Activated B cell treated with CpG ODN at 0.5 μM for 24 hours (primary cell): Measurements from ENCODE around the gene KLHL22. TPM values are rescaled to one million over a fixed set of nuclear protein-coding genes. Genes with fewer than 3 reads are reported as not detected.
"Not testable (repeated sequence)": the region's sequence is repeated elsewhere in the genome, so short reads cannot be mapped to it uniquely, and the experiment has no call there.

Source experiments
- ATAC-seq: fragments of 200-7000 bp; cut with Tn5 transposase; one replicate; pipeline ENCODE4 v1.10.0; 2021; ENCODE audit warnings: low read depth, mild to moderate bottlenecking, moderate library complexity
- CTCF ChIA-PET: fragments of 350-600 bp; sonication (Branson Sonifier 250); formaldehyde crosslinking; loops from one replicate; lab custom pipeline; 2021; ENCODE audit warnings: antibody characterized with exemption; lab: Charles Lee
- POLR2A ChIA-PET: fragments of 350-600 bp; sonication (Branson Sonifier 250); formaldehyde crosslinking; loops from one replicate; lab custom pipeline; 2021; ENCODE audit warnings: antibody characterized with exemption; lab: Charles Lee
- DNase-seq: peaks from one replicate; pipeline ENCODE4 v3.0.0; 2022
- H3K27ac Mint-ChIP-seq: one replicate; pipeline ENCODE4 v1.8.0; 2020; ENCODE audit warnings: mixed read lengths
- H3K27me3 Mint-ChIP-seq: one replicate; pipeline ENCODE4 v1.8.0; 2021; ENCODE audit warnings: mixed read lengths
- H3K36me3 Mint-ChIP-seq: one replicate; pipeline ENCODE4 v1.8.0; 2021; ENCODE audit warnings: low read depth, mixed read lengths
- H3K4me1 Mint-ChIP-seq: one replicate; pipeline ENCODE4 v1.8.0; 2021; ENCODE audit warnings: mixed read lengths
- H3K4me3 Mint-ChIP-seq: one replicate; pipeline ENCODE4 v1.8.0; 2020; ENCODE audit warnings: mild to moderate bottlenecking, mixed read lengths
- H3K9me3 Mint-ChIP-seq: one replicate; pipeline ENCODE4 v1.8.0; 2020; ENCODE audit warnings: mixed read lengths
- CTCF ChIP-seq: fragments of 200-600 bp; IDR thresholded peaks from one replicate; pipeline ENCODE4 v1.8.0; 2022; ENCODE audit warnings: antibody characterized with exemption, mild to moderate bottlenecking
- intact Hi-C: fragments of 100-400 bp; cut with micrococcal nuclease; formaldehyde crosslinking; loops from one replicate; pipeline ENCODE4 v1.15.1; 2024
- total RNA-seq: library from RNA; stranded (reverse); gene quantifications from 2 replicates; pipeline ENCODE4 v1.2.3, GENCODE V29; 2022

The KLHL22 gene
- total RNA-seq, 1 donor from 2014 or later: 26.1 TPM

GRCh38 chr22:20395181-20395906 lies 100.3 kb downstream of the KLHL22 start:
- ATAC-seq (no peak), DNase-seq (no peak)
- Mint-ChIP-seq H3K27ac (no peak overlapping the region), H3K9me3 (no peaks in the 10 kb centered on the region), H3K36me3 (peaks cover 7% of the 10 kb centered on the region), H3K27me3 (no peaks in the 10 kb centered on the region), H3K4me1 (peaks cover 33% of the 10 kb centered on the region), H3K4me3 (peak overlapping the region; percentile 92)
- ChIA-PET CTCF (interaction anchor here (1.1 to 1.4 kb wide), 2 partner anchors 23 to 169 kb away, joined by 3 read pairs; no protein-coding TSS in a partner anchor), POLR2A (no interaction called here)
- TF ChIP-seq CTCF: no peak
- intact Hi-C loops: loop anchor here (2.0 kb wide), 1 partner anchor 463 kb away; the partner anchor contains the start of genes PI4KA and SNAP29

- ChIA-PET CTCF (no interaction called here), POLR2A (interaction anchor here (0.6 to 1.2 kb wide), 5 partner anchors 10 to 1026 kb away, joined by 3 to 5 read pairs (median 4); partner anchors contain the start of genes KLHL22 and TRMT2A)
Observed at GRCh38 chr22:20393705-20394476, 101.7 kb downstream of the KLHL22 start, which contains the start of gene ZNF74. TSS of gene ZNF74 (plus strand) at chr22:20394151. CDS start at chr22:20394629, 478 bp downstream.

DNA sequence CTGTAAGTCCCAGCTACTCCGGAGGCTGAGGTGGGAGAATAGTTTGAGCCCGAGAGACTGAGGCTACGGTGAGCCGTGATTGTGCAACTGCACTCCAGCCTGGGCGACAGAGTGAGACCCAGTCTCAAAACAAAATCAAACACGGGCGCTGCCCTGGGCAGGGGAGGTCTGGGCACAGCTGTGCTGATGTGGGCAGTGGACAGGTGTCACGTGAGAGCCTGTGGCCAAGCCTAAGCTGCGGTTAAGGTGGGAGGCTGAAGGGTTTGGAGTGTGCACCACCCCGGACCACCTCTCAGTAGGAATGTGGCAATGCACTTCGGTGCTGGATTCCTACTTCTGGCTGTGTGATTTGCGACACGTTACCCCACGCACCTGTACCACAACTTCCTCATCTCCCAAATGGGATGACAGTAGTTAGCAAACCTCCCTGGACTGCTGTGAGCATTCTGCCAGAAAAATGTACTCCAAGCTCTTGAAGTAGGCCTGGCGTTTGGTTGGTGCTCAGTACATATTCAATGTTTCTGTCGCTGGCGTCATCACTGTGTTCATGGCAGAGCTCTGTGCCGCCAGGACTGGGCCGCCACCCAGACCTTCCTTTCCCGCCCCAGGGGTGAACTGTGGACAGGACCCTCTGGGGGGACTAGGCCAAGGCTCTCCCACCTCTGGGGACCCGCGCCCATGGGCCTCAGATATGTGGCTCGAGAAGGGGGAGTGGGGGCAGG lies 102.5 kb downstream of the KLHL22 start:
- H3K9me3 Mint-ChIP-seq: no peaks in the 10 kb centered on the region
- peak overlapping the region; percentile 92 for H3K4me3 Mint-ChIP-seq
- no peak for ATAC-seq
- intact Hi-C loops: no loop called here
- POLR2A ChIA-PET: interaction anchor here (0.6 to 1.2 kb wide), 5 partner anchors 9 to 276 kb away, joined by 3 to 5 read pairs (median 4); partner anchors contain the start of genes KLHL22 and TRMT2A
- H3K27ac Mint-ChIP-seq: peak overlapping the region; percentile 86
- peaks cover 33% of the 10 kb centered on the region for H3K4me1 Mint-ChIP-seq
- DNase-seq: no peak
- TF ChIP-seq CTCF: no peak
- no peaks in the 10 kb centered on the region for H3K27me3 Mint-ChIP-seq
- CTCF ChIA-PET: no interaction called here
- peaks cover 3% of the 10 kb centered on the region for H3K36me3 Mint-ChIP-seq

More at GRCh38 chr22:20393705-20394476, 101.7 kb downstream of the KLHL22 start, which contains the start of gene ZNF74:
- no peak for TF ChIP-seq CTCF
- Mint-ChIP-seq H3K9me3 (no peaks in the 10 kb centered on the region), H3K4me1 (peaks cover 33% of the 10 kb centered on the region), H3K36me3 (peaks cover 3% of the 10 kb centered on the region), H3K27me3 (no peaks in the 10 kb centered on the region), H3K27ac (peak within 1 kb of the TSS; percentile 86), H3K4me3 (peak within 1 kb of the TSS; percentile 92)
- ATAC-seq (peak; percentile 94), DNase-seq (peak; percentile 69)
- intact Hi-C loops: loop anchor here (2.0 kb wide), 1 partner anchor 465 kb away; the partner anchor contains the start of genes PI4KA and SNAP29

GRCh38 chr22:20392365-20392881 lies 103.2 kb downstream of the KLHL22 start:
- CTCF ChIA-PET, intact Hi-C loops, H3K9me3 Mint-ChIP-seq, POLR2A ChIA-PET, H3K36me3 Mint-ChIP-seq, DNase-seq, H3K27me3 Mint-ChIP-seq, H3K27ac Mint-ChIP-seq, ATAC-seq, H3K4me3 Mint-ChIP-seq: not testable (repeated sequence)
- peaks cover 33% of the 10 kb centered on the region for H3K4me1 Mint-ChIP-seq

Other genes with a start within 250 kb of the KLHL22 start
- gene RTN4R, start 227.5 kb downstream of the KLHL22 start, total RNA-seq: 0.12 TPM in 1 of 2 replicates, not detected in the other
- 12.4 and 16.2 TPM in 2 replicates for gene DGCR6L, start 175.7 kb downstream of the KLHL22 start, total RNA-seq
- gene ZNF74, start 101.6 kb downstream of the KLHL22 start, total RNA-seq: 4.3 and 4.9 TPM in 2 replicates
- 0.12 and 0.18 TPM in 2 replicates for gene SCARF2, start 58.0 kb downstream of the KLHL22 start, total RNA-seq
- 112 and 127 TPM in 2 replicates for gene MED15, start 11.8 kb upstream of the KLHL22 start, total RNA-seq